Loucy (cell line): ENCODE data around the gene PARD3B.

Experiments
- H2AFZ ChIP-seq: fragments of 200-600 bp; sonication (generic); 2 replicates; pipeline ENCODE4 v1.6.0; 2016; ENCODE audit warnings: antibody characterized with exemption, mild to moderate bottlenecking, low read length, moderate library complexity
- H3F3A ChIP-seq: fragments of 200-600 bp; 2 replicates; pipeline ENCODE4 v1.6.0; 2016; ENCODE audit warnings: antibody characterized with exemption, low read depth, mild to moderate bottlenecking
- H3K27me3 ChIP-seq: fragments of 200-600 bp; sonication (generic); 2 replicates; pipeline ENCODE4 v1.6.1; 2014; ENCODE audit warnings: low read length, mild to moderate bottlenecking; ENCODE audit not compliant: insufficient read depth, poor library complexity, severe bottlenecking
- H3K36me3 ChIP-seq: fragments of 200-600 bp; sonication (generic); 2 replicates; pipeline ENCODE4 v1.6.1; 2016; ENCODE audit warnings: low read length; ENCODE audit not compliant: insufficient read depth
- H3K4me1 ChIP-seq: fragments of 200-600 bp; sonication (generic); 2 replicates; pipeline ENCODE4 v1.5.1; 2014; ENCODE audit warnings: low read length, mild to moderate bottlenecking; ENCODE audit not compliant: insufficient read depth, poor library complexity, severe bottlenecking
- H3K4me2 ChIP-seq: fragments of 200-600 bp; sonication (generic); 2 replicates; pipeline ENCODE4 v1.6.0; 2014; ENCODE audit warnings: antibody characterized with exemption, low read length, low read depth, mild to moderate bottlenecking; ENCODE audit not compliant: poor library complexity, severe bottlenecking
- H3K4me3 ChIP-seq: fragments of 200-600 bp; sonication (generic); 2 replicates; pipeline ENCODE4 v1.5.1; 2014; ENCODE audit warnings: low read length, mild to moderate bottlenecking, mixed read lengths; ENCODE audit not compliant: poor library complexity, severe bottlenecking
- H3K79me2 ChIP-seq: fragments of 200-600 bp; sonication (generic); 2 replicates; pipeline ENCODE4 v1.6.1; 2014; ENCODE audit warnings: low read length; ENCODE audit not compliant: insufficient read depth
- H3K9ac ChIP-seq: fragments of 200-600 bp; sonication (generic); 2 replicates; pipeline ENCODE4 v1.6.0; 2014; ENCODE audit warnings: mild to moderate bottlenecking, low read depth, low read length, moderate library complexity; ENCODE audit not compliant: poor library complexity, severe bottlenecking
- H3K9me2 ChIP-seq: fragments of 200-600 bp; sonication (generic); replicated peaks from 2 replicates; pipeline ENCODE4 v1.6.1; 2016; ENCODE audit warnings: low read depth, low read length, mixed read lengths
- H3K9me3 ChIP-seq: fragments of 200-600 bp; sonication (generic); 2 replicates; pipeline ENCODE4 v1.6.1; 2014; ENCODE audit warnings: mild to moderate bottlenecking, antibody characterized with exemption, low read length, low read depth; ENCODE audit not compliant: insufficient read depth
- H4K20me1 ChIP-seq: fragments of 200-600 bp; sonication (generic); 2 replicates; pipeline ENCODE4 v1.6.0; 2014; ENCODE audit warnings: antibody characterized with exemption, low read length, mild to moderate bottlenecking; ENCODE audit not compliant: insufficient read depth, poor library complexity, severe bottlenecking
- EZH2phosphoT487 ChIP-seq: fragments of 200-600 bp; IDR thresholded peaks from 2 replicates; pipeline ENCODE4 v1.6.1; 2018; ENCODE audit warnings: antibody characterized with exemption, mild to moderate bottlenecking, moderate library complexity, borderline replicate concordance
- TF ChIP-seq, protein P1 (sequence below): fragments of 200-600 bp; sonication (generic); conservative IDR thresholded peaks from 2 replicates; pipeline ENCODE4 v1.5.1; 2014; ENCODE audit warnings: mild to moderate bottlenecking, antibody characterized with exemption, low read length

The PARD3B gene

DNA sequence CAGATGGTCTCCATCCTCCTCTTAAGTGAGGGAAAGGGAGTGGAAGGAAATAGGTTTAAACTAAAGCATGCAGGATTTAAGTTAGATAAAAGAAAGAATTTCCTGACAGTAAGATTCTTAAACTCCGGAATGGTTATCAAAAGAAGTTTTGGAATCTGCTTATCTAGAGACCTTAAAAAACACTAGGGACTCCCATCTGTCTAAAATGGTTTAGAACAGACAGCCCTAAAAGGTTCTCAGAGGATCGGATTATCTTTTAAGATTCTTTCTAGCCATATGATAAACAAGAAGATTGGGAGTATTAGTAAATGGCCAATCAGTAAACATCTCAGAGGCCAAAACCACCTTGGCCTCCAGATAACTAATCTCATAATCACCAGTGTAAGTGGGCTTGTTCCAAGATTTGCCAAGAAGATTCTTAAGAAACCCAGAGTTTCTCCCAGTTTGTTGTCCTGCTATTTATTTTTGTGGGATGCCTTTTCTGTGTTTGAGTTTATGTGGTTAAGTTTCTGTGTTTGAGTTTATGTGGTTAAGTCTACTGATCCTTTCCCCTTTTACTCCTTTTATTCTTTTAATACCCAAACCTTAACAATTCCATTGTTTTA lies 822.2 kb downstream of the PARD3B start:
- no peak for TF ChIP-seq EZH2phosphoT487
- TF ChIP-seq, protein P1, sequence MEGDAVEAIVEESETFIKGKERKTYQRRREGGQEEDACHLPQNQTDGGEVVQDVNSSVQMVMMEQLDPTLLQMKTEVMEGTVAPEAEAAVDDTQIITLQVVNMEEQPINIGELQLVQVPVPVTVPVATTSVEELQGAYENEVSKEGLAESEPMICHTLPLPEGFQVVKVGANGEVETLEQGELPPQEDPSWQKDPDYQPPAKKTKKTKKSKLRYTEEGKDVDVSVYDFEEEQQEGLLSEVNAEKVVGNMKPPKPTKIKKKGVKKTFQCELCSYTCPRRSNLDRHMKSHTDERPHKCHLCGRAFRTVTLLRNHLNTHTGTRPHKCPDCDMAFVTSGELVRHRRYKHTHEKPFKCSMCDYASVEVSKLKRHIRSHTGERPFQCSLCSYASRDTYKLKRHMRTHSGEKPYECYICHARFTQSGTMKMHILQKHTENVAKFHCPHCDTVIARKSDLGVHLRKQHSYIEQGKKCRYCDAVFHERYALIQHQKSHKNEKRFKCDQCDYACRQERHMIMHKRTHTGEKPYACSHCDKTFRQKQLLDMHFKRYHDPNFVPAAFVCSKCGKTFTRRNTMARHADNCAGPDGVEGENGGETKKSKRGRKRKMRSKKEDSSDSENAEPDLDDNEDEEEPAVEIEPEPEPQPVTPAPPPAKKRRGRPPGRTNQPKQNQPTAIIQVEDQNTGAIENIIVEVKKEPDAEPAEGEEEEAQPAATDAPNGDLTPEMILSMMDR: no peak
- Histone ChIP-seq H3K9ac (no peak overlapping the region), H4K20me1 (no peaks in the 10 kb centered on the region)

GRCh38 chr2:205369813-205370212 lies 824.5 kb downstream of the PARD3B start:
- Histone ChIP-seq H3K4me1 (peaks cover 5% of the 10 kb centered on the region), H2AFZ (no peak overlapping the region), H3K9ac (no peak overlapping the region), H3K79me2 (no peaks in the 10 kb centered on the region), H3K4me3 (no peak overlapping the region), H3K36me3 (no peaks in the 10 kb centered on the region), H3K9me3 (no peaks in the 10 kb centered on the region), H4K20me1 (no peaks in the 10 kb centered on the region), H3K9me2 (no peaks in the 10 kb centered on the region), H3K27me3 (peaks cover 7% of the 10 kb centered on the region), H3K4me2 (no peak overlapping the region), H3F3A (no peaks in the 10 kb centered on the region)
- no peak for TF ChIP-seq EZH2phosphoT487

More for the DNA sequence above, 822.2 kb downstream of the PARD3B start:
- Histone ChIP-seq H3K9me2 (no peaks in the 10 kb centered on the region), H3K79me2 (no peaks in the 10 kb centered on the region), H3K36me3 (no peaks in the 10 kb centered on the region), H3F3A (no peaks in the 10 kb centered on the region), H3K4me3 (no peak overlapping the region), H3K4me1 (peaks cover 5% of the 10 kb centered on the region), H3K9me3 (no peaks in the 10 kb centered on the region), H3K27me3 (no peaks in the 10 kb centered on the region), H2AFZ (no peak overlapping the region), H3K4me2 (no peak overlapping the region)

- Histone ChIP-seq H3K27me3 (peaks cover 7% of the 10 kb centered on the region), H3K4me3 (no peak overlapping the region), H3K4me1 (peaks cover 5% of the 10 kb centered on the region), H3K9ac (no peak overlapping the region), H3K79me2 (no peaks in the 10 kb centered on the region), H3K4me2 (no peak overlapping the region), H4K20me1 (no peaks in the 10 kb centered on the region), H3K9me3 (no peaks in the 10 kb centered on the region), H3K9me2 (no peaks in the 10 kb centered on the region), H3K36me3 (no peaks in the 10 kb centered on the region), H3F3A (no peaks in the 10 kb centered on the region), H2AFZ (no peak overlapping the region)
- TF ChIP-seq, protein P1: no peak
- TF ChIP-seq EZH2phosphoT487: no peak
These were observed 825.5 kb downstream of the PARD3B start for GRCh38 chr2:205370726-205371125.

GRCh38 chr2:205372141-205372540 lies 826.9 kb downstream of the PARD3B start:
- H3K4me2 ChIP-seq: no peak overlapping the region
- TF ChIP-seq, protein P1: no peak
- TF ChIP-seq EZH2phosphoT487: no peak
- H4K20me1 ChIP-seq: no peaks in the 10 kb centered on the region
- H3F3A ChIP-seq: no peaks in the 10 kb centered on the region
- peaks cover 7% of the 10 kb centered on the region for H3K27me3 ChIP-seq
- H3K4me3 ChIP-seq: no peak overlapping the region
- H3K79me2 ChIP-seq: no peaks in the 10 kb centered on the region
- no peak overlapping the region for H2AFZ ChIP-seq
- no peaks in the 10 kb centered on the region for H3K36me3 ChIP-seq
- no peaks in the 10 kb centered on the region for H3K9me2 ChIP-seq
- H3K4me1 ChIP-seq: peaks cover 5% of the 10 kb centered on the region
- no peaks in the 10 kb centered on the region for H3K9me3 ChIP-seq
- no peak overlapping the region for H3K9ac ChIP-seq
